Calu3 (cell line): Measurements from ENCODE around the gene WWOX. TPM values are rescaled to one million over a fixed set of nuclear protein-coding genes. Genes with fewer than 3 reads are reported as not detected.

Source experiments
- BruUV-seq: library from RNA; stranded (reverse); fragments of 400-500 nt; replicated peaks from 2 replicates; lab custom pipeline; 2021; lab: Mats Ljungman, UMichigan
- CTCF ChIA-PET: fragments of 300-600 bp; sonication (Branson Sonifier 250); formaldehyde crosslinking; loops from one replicate; lab custom pipeline; 2022; ENCODE audit warnings: antibody characterized with exemption; lab: Charles Lee
- DNase-seq: peaks from one replicate; pipeline ENCODE4 v3.0.0; 2022
- H3K27ac Mint-ChIP-seq: one replicate; pipeline ENCODE4 v1.8.0; 2022; ENCODE audit warnings: mixed read lengths; ENCODE audit not compliant: unreplicated experiment
- H3K27me3 Mint-ChIP-seq: one replicate; pipeline ENCODE4 v1.8.0; 2022; ENCODE audit warnings: mixed read lengths; ENCODE audit not compliant: unreplicated experiment
- H3K36me3 Mint-ChIP-seq: one replicate; pipeline ENCODE4 v1.8.0; 2022; ENCODE audit warnings: mild to moderate bottlenecking, moderate library complexity, mixed read lengths; ENCODE audit not compliant: insufficient read depth, unreplicated experiment
- H3K4me1 Mint-ChIP-seq: one replicate; pipeline ENCODE4 v1.8.0; 2022; ENCODE audit warnings: mild to moderate bottlenecking, low read depth, mixed read lengths; ENCODE audit not compliant: unreplicated experiment
- H3K4me3 Mint-ChIP-seq: one replicate; pipeline ENCODE4 v1.8.0; 2022; ENCODE audit warnings: mild to moderate bottlenecking, low read depth, moderate library complexity, mixed read lengths; ENCODE audit not compliant: unreplicated experiment
- H3K9me3 Mint-ChIP-seq: one replicate; pipeline ENCODE4 v1.8.0; 2022; ENCODE audit warnings: low read depth, mixed read lengths; ENCODE audit not compliant: unreplicated experiment
- intact Hi-C: fragments of 100-400 bp; cut with micrococcal nuclease; formaldehyde crosslinking; loops from one replicate; pipeline ENCODE4 v1.10.0; 2022; ENCODE audit not compliant: unreplicated experiment
- total RNA-seq: library from RNA; stranded (reverse); gene quantifications from 2 replicates; pipeline ENCODE4 v1.2.3, GENCODE V29; 2022
- TF ChIP-seq, protein P1 (sequence below): fragments of 200-600 bp; IDR thresholded peaks from one replicate; pipeline ENCODE4 v1.8.0; 2022; ENCODE audit warnings: antibody characterized with exemption; ENCODE audit not compliant: unreplicated experiment

WWOX gene
- total RNA-seq, 1 experiment from 2014 or later = 33.5 TPM

DNA sequence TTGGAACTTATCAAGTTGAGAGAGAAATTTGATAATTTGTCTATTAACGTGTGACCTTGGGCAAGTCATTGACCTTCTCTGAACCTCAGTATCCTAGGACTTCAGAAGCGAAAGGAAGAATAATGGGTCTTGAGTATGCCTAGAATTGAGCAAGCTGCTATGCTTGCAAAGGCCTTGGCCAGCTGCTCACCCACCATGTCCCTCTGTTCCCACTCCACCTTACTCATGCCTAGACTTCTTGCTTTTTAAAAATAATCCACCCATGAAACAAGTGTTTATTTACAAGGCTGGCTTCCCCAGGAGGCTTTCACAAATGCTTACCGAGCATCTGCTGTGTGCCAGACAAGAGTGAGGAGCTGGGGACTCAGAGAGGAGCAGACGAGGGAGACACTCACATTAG lies 910.4 kb downstream of the WWOX start:
- Mint-ChIP-seq H3K4me3 (no peak overlapping the region), H3K9me3 (peaks cover 14% of the 10 kb centered on the region), H3K27me3 (no peaks in the 10 kb centered on the region), H3K36me3 (no peaks in the 10 kb centered on the region), H3K27ac (no peak overlapping the region), H3K4me1 (peaks cover 13% of the 10 kb centered on the region)
- BruUV-seq = no TSS peak
- no peak for DNase-seq
- CTCF ChIA-PET = no interaction called here
- TF ChIP-seq, protein P1, sequence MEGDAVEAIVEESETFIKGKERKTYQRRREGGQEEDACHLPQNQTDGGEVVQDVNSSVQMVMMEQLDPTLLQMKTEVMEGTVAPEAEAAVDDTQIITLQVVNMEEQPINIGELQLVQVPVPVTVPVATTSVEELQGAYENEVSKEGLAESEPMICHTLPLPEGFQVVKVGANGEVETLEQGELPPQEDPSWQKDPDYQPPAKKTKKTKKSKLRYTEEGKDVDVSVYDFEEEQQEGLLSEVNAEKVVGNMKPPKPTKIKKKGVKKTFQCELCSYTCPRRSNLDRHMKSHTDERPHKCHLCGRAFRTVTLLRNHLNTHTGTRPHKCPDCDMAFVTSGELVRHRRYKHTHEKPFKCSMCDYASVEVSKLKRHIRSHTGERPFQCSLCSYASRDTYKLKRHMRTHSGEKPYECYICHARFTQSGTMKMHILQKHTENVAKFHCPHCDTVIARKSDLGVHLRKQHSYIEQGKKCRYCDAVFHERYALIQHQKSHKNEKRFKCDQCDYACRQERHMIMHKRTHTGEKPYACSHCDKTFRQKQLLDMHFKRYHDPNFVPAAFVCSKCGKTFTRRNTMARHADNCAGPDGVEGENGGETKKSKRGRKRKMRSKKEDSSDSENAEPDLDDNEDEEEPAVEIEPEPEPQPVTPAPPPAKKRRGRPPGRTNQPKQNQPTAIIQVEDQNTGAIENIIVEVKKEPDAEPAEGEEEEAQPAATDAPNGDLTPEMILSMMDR = no peak
- intact Hi-C loops = no loop called here

DNA sequence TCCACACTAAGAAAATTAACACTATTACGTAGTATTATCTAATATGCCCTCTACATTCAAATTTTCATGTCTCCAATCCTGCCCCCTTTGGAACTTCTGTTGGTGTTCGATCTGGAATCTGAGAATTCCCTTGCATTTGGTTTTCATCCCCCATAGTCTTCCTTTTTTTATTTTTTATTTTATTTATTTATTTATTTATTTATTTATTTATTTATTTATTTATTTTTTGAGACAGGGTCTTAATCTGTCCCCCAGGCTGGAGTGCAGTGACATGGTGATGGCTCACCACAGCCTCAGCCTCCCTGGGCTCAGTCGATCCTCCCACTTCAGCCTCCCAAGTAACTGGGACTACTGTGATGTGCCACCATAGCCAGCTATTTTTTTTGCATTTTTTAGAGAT lies 911.8 kb downstream of the WWOX start:
- BruUV-seq = no TSS peak
- intact Hi-C loops = no loop called here
- Mint-ChIP-seq H3K9me3 (peaks cover 10% of the 10 kb centered on the region), H3K27me3 (no peaks in the 10 kb centered on the region), H3K4me1 (peaks cover 13% of the 10 kb centered on the region), H3K4me3 (no peak overlapping the region), H3K27ac (no peak overlapping the region), H3K36me3 (no peaks in the 10 kb centered on the region)
- CTCF ChIA-PET = no interaction called here
- DNase-seq = no peak
- TF ChIP-seq, protein P1 = no peak

DNA sequence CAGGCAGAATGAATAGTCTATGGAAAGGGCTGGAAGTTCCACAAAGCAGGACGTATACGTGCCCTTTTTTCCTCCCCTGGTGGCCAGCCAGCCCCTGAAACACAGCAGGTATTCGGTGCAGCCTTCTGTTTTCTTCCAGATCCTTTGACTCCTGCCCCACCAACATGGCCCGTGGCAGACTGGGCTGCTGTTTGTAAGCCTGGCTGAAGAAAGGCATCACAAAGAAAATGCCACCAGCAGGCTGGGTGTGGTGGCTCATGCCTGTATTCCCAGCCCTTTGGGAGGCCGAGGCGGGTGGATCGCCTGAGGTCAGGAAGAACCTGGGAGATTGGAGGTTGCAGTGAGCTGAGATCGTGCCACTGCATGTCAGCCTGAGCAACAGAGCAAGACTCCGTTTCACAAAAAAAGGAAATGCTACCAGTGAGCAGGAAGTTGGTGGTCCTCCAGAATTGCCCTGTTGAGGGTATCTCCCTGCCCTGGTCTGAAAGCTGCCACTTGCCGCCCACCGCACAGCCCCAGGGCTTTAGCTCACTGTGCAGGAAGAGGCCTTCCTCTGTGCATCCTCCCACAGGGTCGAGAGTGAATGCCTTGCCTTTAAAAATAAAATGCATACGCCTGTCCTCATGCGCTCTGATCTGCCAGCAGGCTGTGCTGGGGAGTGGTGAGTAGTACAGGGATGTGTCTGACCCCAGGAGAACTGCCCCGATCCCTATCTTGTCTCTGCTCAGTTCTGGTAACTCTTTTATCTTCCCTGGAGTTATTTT lies 913.4 kb downstream of the WWOX start:
- no peak overlapping the region for H3K27ac Mint-ChIP-seq

DNA sequence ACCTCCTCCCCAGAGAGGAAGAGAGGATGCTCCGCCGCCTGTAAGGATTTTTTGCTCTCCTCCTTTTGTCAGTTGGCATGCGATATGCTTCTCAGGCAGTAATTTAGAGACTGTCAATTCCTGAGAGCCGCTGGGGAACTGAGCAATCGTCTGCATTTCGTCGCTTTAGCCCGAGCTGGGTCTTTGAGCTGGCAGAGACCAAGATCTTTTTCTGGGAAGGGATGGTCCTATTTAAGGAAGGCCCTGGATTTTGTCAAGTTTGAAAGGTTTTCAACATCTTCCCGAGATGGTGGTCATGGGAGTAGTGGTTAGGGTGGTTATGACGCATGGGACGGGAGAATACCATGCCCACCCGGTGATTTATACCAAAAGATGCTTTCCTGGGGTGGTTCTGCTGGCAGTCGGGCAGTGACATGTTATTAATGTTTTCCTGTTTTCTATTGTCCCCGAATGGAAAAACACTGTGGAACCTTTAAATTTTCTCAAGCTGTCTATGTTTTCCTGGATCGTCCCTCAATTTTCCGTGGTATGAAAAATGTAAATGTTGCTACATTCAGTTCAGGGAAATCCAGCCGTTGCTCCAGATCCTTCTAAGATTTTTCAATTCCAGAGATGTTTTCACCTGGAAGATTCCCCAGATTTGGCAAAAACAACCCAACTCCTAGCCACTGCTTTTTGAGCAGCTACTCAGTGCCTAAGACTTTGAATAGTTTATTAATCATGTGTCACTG lies 914.6 kb downstream of the WWOX start:
- no TSS peak for BruUV-seq
- H3K27ac Mint-ChIP-seq = no peak overlapping the region
- intact Hi-C loops = no loop called here
- peaks cover 3% of the 10 kb centered on the region for H3K9me3 Mint-ChIP-seq
- CTCF ChIA-PET = no interaction called here
- DNase-seq = no peak
- TF ChIP-seq, protein P1 = no peak
- H3K4me3 Mint-ChIP-seq = no peak overlapping the region
- no peaks in the 10 kb centered on the region for H3K36me3 Mint-ChIP-seq
- no peaks in the 10 kb centered on the region for H3K4me1 Mint-ChIP-seq
- H3K27me3 Mint-ChIP-seq = no peaks in the 10 kb centered on the region

More for the DNA sequence above, 913.4 kb downstream of the WWOX start:
- H3K4me3 Mint-ChIP-seq = no peak overlapping the region
- no peaks in the 10 kb centered on the region for H3K4me1 Mint-ChIP-seq
- no TSS peak for BruUV-seq
- H3K27me3 Mint-ChIP-seq = no peaks in the 10 kb centered on the region
- no peaks in the 10 kb centered on the region for H3K36me3 Mint-ChIP-seq
- intact Hi-C loops = no loop called here
- DNase-seq = no peak
- CTCF ChIA-PET = interaction anchor here (0.6 kb wide), 2 partner anchors 10 to 77 kb away, joined by 7 read pairs; no protein-coding TSS in a partner anchor
- TF ChIP-seq, protein P1 = no peak
- H3K9me3 Mint-ChIP-seq = peaks cover 3% of the 10 kb centered on the region
